ENCODE results near the gene PVRIG. TPM values are rescaled to one million over a fixed set of nuclear protein-coding genes. Genes with fewer than 3 reads are reported as not detected.
"Not testable (repeated sequence)": the region's sequence is repeated elsewhere in the genome, so short reads cannot be mapped to it uniquely, and the experiment has no call there.

PVRIG gene
- total and polyA plus RNA-seq, 3 experiments from 2014 or later = 23.9 to 131 (median 24.5) TPM

- H3K9me3 Mint-ChIP-seq; H3K27ac ChIP-seq (ENCODE audit: low read depth, low read length); H3K9me3 ChIP-seq (ENCODE audit: low read length); POLR2A ChIA-PET; H3K27me3 Mint-ChIP-seq; H3K36me3 Mint-ChIP-seq; CTCF ChIA-PET; H3K27me3 ChIP-seq (ENCODE audit: insufficient read depth, low read length, poor library complexity, severe bottlenecking); DNase-seq; H3K4me3 ChIP-seq (ENCODE audit: low read length); H3K36me3 ChIP-seq (ENCODE audit: insufficient read depth, low read length): not testable (repeated sequence)
- Mint-ChIP-seq H3K4me1 (peaks cover 8 to 24% (median 14%) of the 10 kb centered on the region in 3 donors), H3K27ac (peak overlapping the region in 5 of 8 donors; percentile 29 to 88 (median 70)), H3K4me3 (peak overlapping the region; percentile 79 to 91 (median 86))
- H3K4me1 ChIP-seq (ENCODE audit: insufficient read depth, low read length) = peaks cover 12% of the 10 kb centered on the region
Measured at GRCh38 chr7:100270046-100270918, 50.5 kb downstream of the PVRIG start.

Other genes starting within 250 kb of the PVRIG start
- gene AZGP1, start 243.9 kb upstream of the PVRIG start, total RNA-seq = not detected
- not detected for gene AZGP1, start 243.9 kb upstream of the PVRIG start, polyA plus RNA-seq
- 10 to 100 TPM; 48.4 to 53.4 TPM for gene ZKSCAN1, start 204.4 kb upstream of the PVRIG start, total RNA-seq
- gene ZKSCAN1, start 204.4 kb upstream of the PVRIG start, polyA plus RNA-seq = 57.9 TPM
- gene ZSCAN21, start 170.2 kb upstream of the PVRIG start, total RNA-seq = 10 to 100 TPM; 10.7 to 11.3 TPM
- gene ZSCAN21, start 170.2 kb upstream of the PVRIG start, polyA plus RNA-seq = 8.2 TPM
- 10 to 100 TPM; 26.8 to 27.9 TPM for gene ZNF3, start 138.2 kb upstream of the PVRIG start, total RNA-seq
- 29.8 TPM for gene ZNF3, start 138.2 kb upstream of the PVRIG start, polyA plus RNA-seq
- gene COPS6, start 131.0 kb upstream of the PVRIG start, total RNA-seq = 100 to 1,000 TPM; 110 to 111 TPM
- gene COPS6, start 131.0 kb upstream of the PVRIG start, polyA plus RNA-seq = 144 TPM
- 100 to 1,000 TPM; 440 to 452 TPM for gene MCM7, start 118.6 kb upstream of the PVRIG start, total RNA-seq
- 28.9 TPM for gene MCM7, start 118.6 kb upstream of the PVRIG start, polyA plus RNA-seq
- 10 to 100 TPM; 13.8 to 17.3 TPM for gene AP4M1, start 118.3 kb upstream of the PVRIG start, total RNA-seq
- gene AP4M1, start 118.3 kb upstream of the PVRIG start, polyA plus RNA-seq = 5.2 TPM
- gene TAF6, start 100.6 kb upstream of the PVRIG start, total RNA-seq = 10 to 100 TPM; 75.7 to 82.3 TPM
- gene TAF6, start 100.6 kb upstream of the PVRIG start, polyA plus RNA-seq = 39.8 TPM
- gene CNPY4, start 100.3 kb upstream of the PVRIG start, total RNA-seq = 10 to 100 TPM; 18.9 to 19.0 TPM
- gene CNPY4, start 100.3 kb upstream of the PVRIG start, polyA plus RNA-seq = 24.1 TPM
- 1 to 10 TPM; 4.4 TPM for gene MBLAC1, start 93.0 kb upstream of the PVRIG start, total RNA-seq
- 2.3 TPM for gene MBLAC1, start 93.0 kb upstream of the PVRIG start, polyA plus RNA-seq
- 100 to 1,000 TPM; 125 to 130 TPM for gene LAMTOR4, start 71.0 kb upstream of the PVRIG start, total RNA-seq
- gene LAMTOR4, start 71.0 kb upstream of the PVRIG start, polyA plus RNA-seq = 386 TPM
- 10 to 100 TPM; 30.5 to 33.2 TPM for gene TRAPPC14, start 61.2 kb upstream of the PVRIG start, total RNA-seq
- 3.4 TPM for gene TRAPPC14, start 61.2 kb upstream of the PVRIG start, polyA plus RNA-seq
- gene GAL3ST4, start 51.3 kb upstream of the PVRIG start, total RNA-seq = 1 to 10 TPM; 1.0 to 1.6 TPM
- gene GAL3ST4, start 51.3 kb upstream of the PVRIG start, polyA plus RNA-seq = 0.52 TPM
- 1 to 10 TPM; 1.6 to 2.1 TPM for gene GPC2, start 42.6 kb upstream of the PVRIG start, total RNA-seq
- gene GPC2, start 42.6 kb upstream of the PVRIG start, polyA plus RNA-seq = not detected
- 1 to 10 TPM; 5.0 to 5.1 TPM for gene STAG3, start 42.0 kb upstream of the PVRIG start, total RNA-seq
- gene STAG3, start 42.0 kb upstream of the PVRIG start, polyA plus RNA-seq = 1.5 TPM
- not detected for gene SPDYE3, start 87.8 kb downstream of the PVRIG start, total RNA-seq
- 9.8 TPM for gene SPDYE3, start 87.8 kb downstream of the PVRIG start, polyA plus RNA-seq
- 10 to 100 TPM; 33.5 to 33.7 TPM for gene PILRB, start 138.2 kb downstream of the PVRIG start, total RNA-seq
- gene PILRB, start 138.2 kb downstream of the PVRIG start, polyA plus RNA-seq = 18.1 TPM
- 1 to 10 TPM in 1 of 2 experiments, under 1 TPM in 1; 0.84 to 1.9 TPM for gene PILRA, start 153.5 kb downstream of the PVRIG start, total RNA-seq
- 0.37 TPM for gene PILRA, start 153.5 kb downstream of the PVRIG start, polyA plus RNA-seq
- 1 to 10 TPM; 4.3 to 5.0 TPM for gene ZCWPW1, start 208.8 kb downstream of the PVRIG start, total RNA-seq
- gene ZCWPW1, start 208.8 kb downstream of the PVRIG start, polyA plus RNA-seq = 6.5 TPM
- 10 to 100 TPM; 75.9 to 78.8 TPM for gene MEPCE, start 209.9 kb downstream of the PVRIG start, total RNA-seq
- gene MEPCE, start 209.9 kb downstream of the PVRIG start, polyA plus RNA-seq = 13.6 TPM
- 10 to 100 TPM; 41.4 to 46.3 TPM for gene PPP1R35, start 216.5 kb downstream of the PVRIG start, total RNA-seq
- 50.2 TPM for gene PPP1R35, start 216.5 kb downstream of the PVRIG start, polyA plus RNA-seq
- gene SPACDR, start 244.3 kb downstream of the PVRIG start, total RNA-seq = 1 to 10 TPM in 1 of 2 experiments, under 1 TPM in 1; 1.00 to 1.7 TPM
- gene SPACDR, start 244.3 kb downstream of the PVRIG start, polyA plus RNA-seq = 0.56 TPM

All from CD8-positive, alpha-beta memory T cell (primary cell).